Transverse colon (tissue), 4 donors: Measurements from ENCODE around the gene ZNF525. TPM values are rescaled to one million over a fixed set of nuclear protein-coding genes. Genes with fewer than 3 reads are reported as not detected.

Experiments
- DNase-seq: peaks from one replicate; pipeline ENCODE4 v3.0.0-alpha.2; 2019
- H3K27ac ChIP-seq, 4 donors: fragments of 200-600 bp; sonication (generic); 2 replicates each; pipeline ENCODE4 v1.5.1; 2016 to 2018; ENCODE audit warnings: inconsistent platforms in 4 of 4
- H3K27me3 ChIP-seq: fragments of 200-600 bp; sonication (generic); 2 replicates; pipeline ENCODE4 v1.5.1; 2017; ENCODE audit warnings: inconsistent platforms
- H3K36me3 ChIP-seq, 4 donors: fragments of 200-600 bp; sonication (generic); 2 replicates each; pipeline ENCODE4 v1.5.1; 2017 to 2019; ENCODE audit warnings: inconsistent platforms in 4 of 4
- H3K4me1 ChIP-seq, 4 donors: fragments of 200-600 bp; sonication (generic); 2 replicates each; pipeline ENCODE4 v1.5.1; 2017 to 2020; ENCODE audit warnings: inconsistent platforms in 4 of 4
- H3K4me3 ChIP-seq, 4 donors: fragments of 200-600 bp; sonication (generic); 1 replicate in 1 of 4; 2 replicates in 3 of 4; pipeline versions ENCODE4 v1.5.1 to v1.6.1; 2017 to 2019; ENCODE audit warnings: inconsistent platforms in 4 of 4
- H3K9me3 ChIP-seq, 2 donors: fragments of 200-600 bp; sonication (generic); 2 replicates each; pipeline ENCODE4 v1.5.1; 2017 to 2019; ENCODE audit warnings: inconsistent platforms in 2 of 2
- EP300 ChIP-seq: sonication (generic); formaldehyde crosslinking; IDR thresholded peaks from one replicate; pipeline ENCODE4 v1.6.1; 2017; ENCODE audit warnings: antibody characterized with exemption, low read depth
- POLR2A ChIP-seq: fragments of 450-650 bp; IDR thresholded peaks from one replicate; pipeline ENCODE4 v1.6.1; 2016; ENCODE audit warnings: antibody characterized with exemption, mild to moderate bottlenecking, moderate library complexity
- POLR2AphosphoS5 ChIP-seq, 3 donors: sonication (generic); formaldehyde crosslinking; IDR thresholded peaks; one replicate each; pipeline ENCODE4 v1.6.1; 2016; ENCODE audit warnings: antibody characterized with exemption in 3 of 3
- WGBS, 2 donors: methylation state at CpG; one replicate each; pipeline ENCODE4 v1.1.5; 2018; ENCODE audit warnings: low coverage in 1 of 2; 5-methylcytosine and 5-hydroxymethylcytosine counted together
- in situ Hi-C, 4 donors: fragments of 200-750 bp; cut with MboI; loops; one replicate each; pipeline versions ENCODE4 v1.15.0 to v1.15.1; 2017; ENCODE audit warnings: low sequenced_read_pairs in 3 of 4, low pct_ligation_motif_present in 1 of 4, low pct_unique_long_range_greater_than_20kb in 1 of 4
- intact Hi-C: fragments of 100-400 bp; cut with DNase I; formaldehyde crosslinking; loops from one replicate; pipeline ENCODE4 v1.15.1; 2023; ENCODE audit warnings: low total_unique reads
- total RNA-seq, 4 donors: library from RNA; depleted of rRNA; stranded (reverse); fragments of >200 nt; gene quantifications; one replicate each; pipeline ENCODE4 v1.1.0, GENCODE V29; 2016
- TF ChIP-seq, protein P1 (sequence below), 5 experiments: fragments of 200-600 bp in 3 of 5; fragments of 450-650 bp in 2 of 5; sonication (generic) in 3 of 5; IDR thresholded peaks; 1 replicate in 2 of 5; 2 replicates in 3 of 5; pipeline ENCODE4 v1.5.1; 2016 to 2017; ENCODE audit warnings: antibody characterized with exemption in 5 of 5, inconsistent platforms in 3 of 5, mild to moderate bottlenecking in 2 of 5, moderate library complexity in 1 of 5

ZNF525 gene
- total RNA-seq, 4 donors from 2014 or later, result 9.0 to 34.8 (median 19.5) TPM

DNA sequence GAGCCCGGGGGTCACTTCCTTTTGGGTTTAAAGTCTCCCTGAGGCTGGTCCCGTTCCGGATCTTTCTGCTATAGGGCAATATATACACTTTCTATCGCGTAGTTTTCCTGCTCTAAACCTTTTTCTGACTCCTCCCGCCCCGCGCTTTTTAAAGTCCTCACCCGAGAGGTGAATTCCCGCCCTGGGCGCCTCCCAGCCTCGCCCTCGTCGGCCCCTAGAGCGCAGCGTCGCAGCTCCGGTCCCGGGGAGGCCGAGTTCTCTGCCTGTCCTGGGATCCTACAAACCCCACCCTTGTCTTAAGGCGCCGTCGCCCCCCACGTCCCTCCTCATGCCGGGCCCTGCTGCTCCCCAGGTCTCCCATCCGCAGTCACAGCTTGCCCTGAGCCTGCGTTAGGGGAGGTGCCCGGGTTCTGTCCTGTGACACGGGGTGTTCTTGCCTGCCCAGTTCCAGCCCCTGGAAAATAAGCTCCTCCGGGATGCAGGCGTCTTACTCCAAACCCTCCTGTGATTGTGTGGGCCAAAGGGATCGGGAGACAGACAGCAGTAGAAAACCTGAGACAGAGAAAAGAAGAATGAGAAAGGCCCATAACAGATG, 491 bp downstream of the ZNF525 start:
- peaks cover 0 to 7% (median 1%) of the 10 kb centered on the region in 4 donors for H3K4me1 ChIP-seq
- H3K4me3 ChIP-seq, result peak overlapping the region; percentile 42 to 99 (median 68)
- in situ Hi-C loops (no loop called here), intact Hi-C loops (loop anchor here (5.0 kb wide), 1 partner anchor 844 kb away; no protein-coding TSS in a partner anchor)
- H3K9me3 ChIP-seq, result no peaks in the 10 kb centered on the region
- WGBS, 2 donors, result 1% methylated on average over 26 of the region's 32 CpGs; no CpG with 5 or more reads in 1 of the 2 donors
- no peaks in the 10 kb centered on the region for H3K27me3 ChIP-seq
- TF ChIP-seq POLR2AphosphoS5 (IDR thresholded peaks at IDR 0.05) (no peak), POLR2A (no peak), EP300 (no peak)
- TF ChIP-seq, protein P1, sequence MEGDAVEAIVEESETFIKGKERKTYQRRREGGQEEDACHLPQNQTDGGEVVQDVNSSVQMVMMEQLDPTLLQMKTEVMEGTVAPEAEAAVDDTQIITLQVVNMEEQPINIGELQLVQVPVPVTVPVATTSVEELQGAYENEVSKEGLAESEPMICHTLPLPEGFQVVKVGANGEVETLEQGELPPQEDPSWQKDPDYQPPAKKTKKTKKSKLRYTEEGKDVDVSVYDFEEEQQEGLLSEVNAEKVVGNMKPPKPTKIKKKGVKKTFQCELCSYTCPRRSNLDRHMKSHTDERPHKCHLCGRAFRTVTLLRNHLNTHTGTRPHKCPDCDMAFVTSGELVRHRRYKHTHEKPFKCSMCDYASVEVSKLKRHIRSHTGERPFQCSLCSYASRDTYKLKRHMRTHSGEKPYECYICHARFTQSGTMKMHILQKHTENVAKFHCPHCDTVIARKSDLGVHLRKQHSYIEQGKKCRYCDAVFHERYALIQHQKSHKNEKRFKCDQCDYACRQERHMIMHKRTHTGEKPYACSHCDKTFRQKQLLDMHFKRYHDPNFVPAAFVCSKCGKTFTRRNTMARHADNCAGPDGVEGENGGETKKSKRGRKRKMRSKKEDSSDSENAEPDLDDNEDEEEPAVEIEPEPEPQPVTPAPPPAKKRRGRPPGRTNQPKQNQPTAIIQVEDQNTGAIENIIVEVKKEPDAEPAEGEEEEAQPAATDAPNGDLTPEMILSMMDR (IDR thresholded peaks at IDR 0.05), result no peak
- DNase-seq, result peak; percentile 51
- H3K27ac ChIP-seq, result peak overlapping the region; percentile 71 to 88 (median 84)
- no peaks in the 10 kb centered on the region for H3K36me3 ChIP-seq

DNA sequence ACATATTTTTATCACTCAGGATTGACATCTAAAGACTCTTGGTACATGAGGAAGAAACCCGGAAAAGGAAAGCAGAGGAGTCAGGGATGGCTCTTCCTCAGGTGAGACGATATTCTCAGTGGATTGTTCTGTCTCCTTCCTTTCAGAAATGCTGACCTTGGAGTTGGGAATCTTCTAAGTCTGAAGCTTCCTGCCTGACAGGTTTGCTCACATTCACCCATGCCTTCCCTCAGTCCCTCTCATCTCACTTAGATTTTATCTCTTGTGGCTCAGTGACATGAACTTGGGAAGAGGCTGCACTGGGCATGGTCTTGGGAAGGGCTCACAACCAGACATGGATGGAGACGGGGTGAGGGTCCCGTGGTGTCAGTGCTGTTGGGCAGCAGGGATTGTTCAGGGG, 6.7 kb downstream of the ZNF525 start:
- H3K4me1 ChIP-seq, result no peaks in the 10 kb centered on the region
- no peak overlapping the region for H3K4me3 ChIP-seq
- TF ChIP-seq POLR2A (no peak), POLR2AphosphoS5 (IDR thresholded peaks at IDR 0.05) (no peak), EP300 (no peak)
- H3K36me3 ChIP-seq, result peaks cover 0 to 34% (median 10%) of the 10 kb centered on the region in 4 donors
- intact Hi-C loops (loop anchor here (5.0 kb wide), 1 partner anchor 1690 kb away; no protein-coding TSS in a partner anchor), in situ Hi-C loops (no loop called here)
- DNase-seq, result no peak
- no peaks in the 10 kb centered on the region for H3K27me3 ChIP-seq
- 88 to 95% methylated on average over 3 to 4 of the region's 4 CpGs for WGBS, 2 donors
- peaks cover 6 to 8% of the 10 kb centered on the region in 2 donors for H3K9me3 ChIP-seq
- H3K27ac ChIP-seq, result no peak overlapping the region

DNA sequence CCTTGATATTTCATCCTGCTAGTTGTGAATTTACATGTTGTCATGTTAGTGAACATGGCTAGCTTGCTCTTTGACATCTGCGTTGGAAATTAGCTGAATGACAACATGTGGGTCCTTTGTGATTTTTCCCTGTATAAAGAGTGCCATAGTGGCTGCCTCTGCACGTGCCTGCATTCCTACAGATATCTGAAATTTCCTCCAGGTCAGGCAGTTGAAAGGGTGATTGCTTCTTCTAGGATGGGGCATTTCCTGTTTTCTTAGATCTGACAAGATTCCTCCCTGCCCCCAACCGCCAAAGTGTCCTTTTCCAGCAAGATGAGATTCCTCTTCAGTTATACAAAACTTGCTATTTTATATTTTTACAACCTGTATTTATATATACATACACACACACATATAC, 8.8 kb downstream of the ZNF525 start:
- no peak for DNase-seq

DNA sequence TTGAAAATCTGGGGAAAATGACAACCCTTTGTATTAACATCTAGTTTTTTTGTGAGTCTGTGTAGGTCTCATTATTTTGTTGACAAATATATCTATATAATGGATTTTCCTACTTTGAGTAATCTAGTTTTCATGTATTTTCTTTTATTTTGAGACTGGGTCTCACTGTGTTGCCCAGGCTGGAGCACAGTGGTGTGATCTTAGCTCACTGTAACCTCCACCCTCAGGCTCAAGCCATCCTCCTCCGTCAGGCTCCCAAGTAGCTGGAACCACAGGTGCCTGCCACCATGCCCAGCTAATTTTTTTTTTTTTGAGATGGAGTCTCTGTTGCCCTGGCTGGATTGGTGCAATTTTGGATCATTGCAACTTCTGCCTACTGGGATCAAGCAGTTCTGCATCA, 9.2 kb downstream of the ZNF525 start:
- no peak for DNase-seq
- WGBS, 2 donors, result 83 to 96% methylated on average over 1 of the region's 1 CpG
- Histone ChIP-seq H3K27ac (no peak overlapping the region), H3K9me3 (peaks cover 7 to 27% of the 10 kb centered on the region in 2 donors), H3K4me1 (no peaks in the 10 kb centered on the region), H3K36me3 (peaks cover 0 to 58% (median 23%) of the 10 kb centered on the region in 4 donors), H3K4me3 (no peak overlapping the region), H3K27me3 (no peaks in the 10 kb centered on the region)
- intact Hi-C loops (loop anchor here (5.0 kb wide), 1 partner anchor 1692 kb away; no protein-coding TSS in a partner anchor), in situ Hi-C loops (no loop called here)
- TF ChIP-seq POLR2A, result no peak
- TF ChIP-seq, protein P1 (IDR thresholded peaks at IDR 0.05), result no peak
- no peak for TF ChIP-seq POLR2AphosphoS5 (IDR thresholded peaks at IDR 0.05)
- no peak for TF ChIP-seq EP300

More for the DNA sequence above, 8.8 kb downstream of the ZNF525 start:
- Histone ChIP-seq H3K4me3 (no peak overlapping the region), H3K9me3 (peaks cover 7 to 25% of the 10 kb centered on the region in 2 donors), H3K27me3 (no peaks in the 10 kb centered on the region), H3K27ac (no peak overlapping the region), H3K36me3 (peaks cover 0 to 54% (median 20%) of the 10 kb centered on the region in 4 donors), H3K4me1 (no peaks in the 10 kb centered on the region)
- in situ Hi-C loops (no loop called here), intact Hi-C loops (loop anchor here (5.0 kb wide), 1 partner anchor 1692 kb away; no protein-coding TSS in a partner anchor)
- 77 to 88% methylated on average over 1 to 3 of the region's 3 CpGs for WGBS, 2 donors
- TF ChIP-seq, protein P1 (IDR thresholded peaks at IDR 0.05), result no peak
- TF ChIP-seq POLR2AphosphoS5 (IDR thresholded peaks at IDR 0.05) (no peak), EP300 (no peak), POLR2A (no peak)
